Measurements from ENCODE around the gene TRIM44. TPM values are rescaled to one million over a fixed set of nuclear protein-coding genes. Genes with fewer than 3 reads are reported as not detected.

The TRIM44 gene
- total RNA-seq, 1 experiment from 2014 or later = 33.4 TPM

GRCh38 chr11:35763765-35764164 is 101.2 kb downstream of the TRIM44 start:
- ATAC-seq = no peak
- no TSS peak for BruUV-seq (replicated peaks)
- ChIA-PET CTCF (no interaction called here), RAD21 (ENCODE audit: low non-redundant PET in 1 of 2, low total read pairs in 2 of 2, uncharacterized antibody in 2 of 2, unreplicated experiment in 2 of 2) (no interaction called here), POLR2A (no interaction called here)
- H3K36me3 ChIP-seq (ENCODE audit: control insufficient read depth in 1 of 2, insufficient read depth in 2 of 2, low read length in 2 of 2) = no peaks in the 10 kb centered on the region
- no peaks in the 10 kb centered on the region for H3K9me3 ChIP-seq (ENCODE audit: control insufficient read depth in 1 of 2, insufficient read depth in 1 of 2, low read depth in 1 of 2, low read length in 2 of 2)
- no peak overlapping the region for H3K9ac ChIP-seq (ENCODE audit: low read length)
- no peaks in the 10 kb centered on the region for H4K20me1 ChIP-seq (ENCODE audit: insufficient read depth)
- H3K9me2 ChIP-seq (ENCODE audit: insufficient read depth) = no peaks in the 10 kb centered on the region
- no peak overlapping the region for H3K4me3 ChIP-seq (replicated peaks in 1 of 2; ENCODE audit: low read depth in 1 of 2, low read length in 2 of 2)
- H2AFZ ChIP-seq (ENCODE audit: low read depth, low read length, poor library complexity, severe bottlenecking) = no peak overlapping the region
- intact Hi-C loops (cut with micrococcal nuclease) = no loop called here
- DNase-seq (ENCODE audit: low read depth, low spot score) = no peak
- H3K27ac ChIP-seq (ENCODE audit: low read depth, low read length) = no peak overlapping the region
- no peaks in the 10 kb centered on the region for H3K27me3 ChIP-seq (ENCODE audit: insufficient read depth, low read length)
- H3K79me2 ChIP-seq (ENCODE audit: insufficient read depth, low read length) = no peaks in the 10 kb centered on the region
- no peak overlapping the region for H3K4me2 ChIP-seq (ENCODE audit: low read length)
- H3K4me1 ChIP-seq (ENCODE audit: control insufficient read depth in 1 of 2, insufficient read depth in 2 of 2, low read length in 2 of 2) = no peaks in the 10 kb centered on the region
- TF ChIP-seq, protein P1, sequence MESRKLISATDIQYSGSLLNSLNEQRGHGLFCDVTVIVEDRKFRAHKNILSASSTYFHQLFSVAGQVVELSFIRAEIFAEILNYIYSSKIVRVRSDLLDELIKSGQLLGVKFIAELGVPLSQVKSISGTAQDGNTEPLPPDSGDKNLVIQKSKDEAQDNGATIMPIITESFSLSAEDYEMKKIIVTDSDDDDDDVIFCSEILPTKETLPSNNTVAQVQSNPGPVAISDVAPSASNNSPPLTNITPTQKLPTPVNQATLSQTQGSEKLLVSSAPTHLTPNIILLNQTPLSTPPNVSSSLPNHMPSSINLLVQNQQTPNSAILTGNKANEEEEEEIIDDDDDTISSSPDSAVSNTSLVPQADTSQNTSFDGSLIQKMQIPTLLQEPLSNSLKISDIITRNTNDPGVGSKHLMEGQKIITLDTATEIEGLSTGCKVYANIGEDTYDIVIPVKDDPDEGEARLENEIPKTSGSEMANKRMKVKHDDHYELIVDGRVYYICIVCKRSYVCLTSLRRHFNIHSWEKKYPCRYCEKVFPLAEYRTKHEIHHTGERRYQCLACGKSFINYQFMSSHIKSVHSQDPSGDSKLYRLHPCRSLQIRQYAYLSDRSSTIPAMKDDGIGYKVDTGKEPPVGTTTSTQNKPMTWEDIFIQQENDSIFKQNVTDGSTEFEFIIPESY (IDR thresholded peaks at IDR 0.05; ENCODE audit: extremely low read depth, insufficient replicate concordance, low read length) = no peak

DNA sequence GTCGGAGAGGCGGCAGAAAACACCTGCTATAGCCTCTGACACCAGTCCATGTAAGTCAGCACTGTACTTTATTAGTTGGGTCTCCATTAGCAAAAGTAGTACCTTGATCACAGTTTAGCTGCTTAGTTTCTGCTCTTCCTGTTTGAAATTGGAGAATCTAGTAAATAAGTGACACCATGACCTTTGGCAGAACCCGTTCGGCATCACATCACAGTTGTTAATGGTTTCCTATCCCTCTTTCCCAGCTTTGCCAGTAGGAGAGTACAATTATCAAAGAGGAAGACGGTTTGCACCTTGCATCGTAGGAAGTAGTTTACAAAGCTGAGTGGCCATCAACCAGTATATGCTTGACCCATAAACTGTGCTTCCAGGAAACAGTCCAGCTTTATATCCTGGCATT is 101.8 kb downstream of the TRIM44 start:
- Histone ChIP-seq H3K9ac (ENCODE audit: low read length) (no peak overlapping the region), H3K9me2 (ENCODE audit: insufficient read depth) (no peaks in the 10 kb centered on the region), H3K27me3 (ENCODE audit: insufficient read depth, low read length) (no peaks in the 10 kb centered on the region), H2AFZ (ENCODE audit: low read depth, low read length, poor library complexity, severe bottlenecking) (no peak overlapping the region), H3K27ac (ENCODE audit: low read depth, low read length) (no peak overlapping the region), H3K36me3 (ENCODE audit: control insufficient read depth in 1 of 2, insufficient read depth in 2 of 2, low read length in 2 of 2) (no peaks in the 10 kb centered on the region), H3K79me2 (ENCODE audit: insufficient read depth, low read length) (no peaks in the 10 kb centered on the region), H3K4me3 (replicated peaks in 1 of 2; ENCODE audit: low read depth in 1 of 2, low read length in 2 of 2) (no peak overlapping the region), H4K20me1 (ENCODE audit: insufficient read depth) (no peaks in the 10 kb centered on the region), H3K4me1 (ENCODE audit: control insufficient read depth in 1 of 2, insufficient read depth in 2 of 2, low read length in 2 of 2) (no peaks in the 10 kb centered on the region), H3K4me2 (ENCODE audit: low read length) (no peak overlapping the region), H3K9me3 (ENCODE audit: control insufficient read depth in 1 of 2, insufficient read depth in 1 of 2, low read depth in 1 of 2, low read length in 2 of 2) (no peaks in the 10 kb centered on the region)
- DNase-seq (ENCODE audit: low read depth, low spot score) (no peak), ATAC-seq (no peak)
- intact Hi-C loops (cut with micrococcal nuclease) = no loop called here
- ChIA-PET RAD21 (ENCODE audit: low non-redundant PET in 1 of 2, low total read pairs in 2 of 2, uncharacterized antibody in 2 of 2, unreplicated experiment in 2 of 2) (no interaction called here), POLR2A (no interaction called here), CTCF (interaction anchor here (0.8 kb wide), 1 partner anchor 57 kb away, joined by 4 read pairs; no protein-coding TSS in a partner anchor)
- BruUV-seq (replicated peaks) = no TSS peak
- TF ChIP-seq, protein P1 (IDR thresholded peaks at IDR 0.05; ENCODE audit: extremely low read depth, insufficient replicate concordance, low read length) = no peak

All from HCT116 (cell line).